ENCODE measurements around the gene ITSN2.

ITSN2 gene

GRCh38 chr2:24247164-24247563 is 113.2 kb downstream of the ITSN2 start:
- Histone ChIP-seq H3K4me1 (ENCODE audit: low read depth, poor library complexity, severe bottlenecking) (no peaks in the 10 kb centered on the region), H3K36me3 (ENCODE audit: insufficient read depth) (0 out of 2 replicates have a peak, but pooled peaks cover 4% of the 10 kb centered on the region), H3K27me3 (ENCODE audit: insufficient read depth, low read depth) (no peaks in the 10 kb centered on the region), H3K27ac (no peak overlapping the region), H3K79me2 (ENCODE audit: insufficient read depth, low read depth) (no peaks in the 10 kb centered on the region), H3K9ac (no peak overlapping the region), H3K4me2 (no peak overlapping the region), H4K20me1 (ENCODE audit: insufficient read depth) (no peaks in the 10 kb centered on the region), H3K4me3 (IDR thresholded peaks at IDR 0.05; ENCODE audit: insufficient read depth, low read depth, low read length) (no peak overlapping the region), H2AFZ (ENCODE audit: low read depth) (no peak overlapping the region)
- no peak for TF ChIP-seq CTCF (conservative IDR thresholded peaks at IDR 0.05; ENCODE audit: low read depth, low read length)

GRCh38 chr2:24245986-24246776 is 114.2 kb downstream of the ITSN2 start:
- TF ChIP-seq CTCF (conservative IDR thresholded peaks at IDR 0.05; ENCODE audit: low read depth, low read length), result no peak
- H3K36me3 ChIP-seq (ENCODE audit: insufficient read depth), result 0 out of 2 replicates have a peak, but pooled peaks cover 4% of the 10 kb centered on the region
- no peak overlapping the region for H2AFZ ChIP-seq (ENCODE audit: low read depth)
- no peaks in the 10 kb centered on the region for H3K27me3 ChIP-seq (ENCODE audit: insufficient read depth, low read depth)
- H3K79me2 ChIP-seq (ENCODE audit: insufficient read depth, low read depth), result no peaks in the 10 kb centered on the region
- H3K4me1 ChIP-seq (ENCODE audit: low read depth, poor library complexity, severe bottlenecking), result no peaks in the 10 kb centered on the region
- H3K4me3 ChIP-seq (IDR thresholded peaks at IDR 0.05; ENCODE audit: insufficient read depth, low read depth, low read length), result no peak overlapping the region
- H3K4me2 ChIP-seq, result no peak overlapping the region
- no peak overlapping the region for H3K27ac ChIP-seq
- H3K9ac ChIP-seq, result no peak overlapping the region
- H4K20me1 ChIP-seq (ENCODE audit: insufficient read depth), result no peaks in the 10 kb centered on the region

GRCh38 chr2:24241528-24241927 is 118.8 kb downstream of the ITSN2 start:
- Histone ChIP-seq H3K36me3 (ENCODE audit: insufficient read depth) (no peaks in the 10 kb centered on the region), H2AFZ (ENCODE audit: low read depth) (no peak overlapping the region), H3K27me3 (ENCODE audit: insufficient read depth, low read depth) (no peaks in the 10 kb centered on the region), H3K9ac (no peak overlapping the region), H3K4me2 (no peak overlapping the region), H4K20me1 (ENCODE audit: insufficient read depth) (no peaks in the 10 kb centered on the region), H3K4me3 (IDR thresholded peaks at IDR 0.05; ENCODE audit: insufficient read depth, low read depth, low read length) (no peak overlapping the region), H3K79me2 (ENCODE audit: insufficient read depth, low read depth) (no peaks in the 10 kb centered on the region), H3K4me1 (ENCODE audit: low read depth, poor library complexity, severe bottlenecking) (no peaks in the 10 kb centered on the region), H3K27ac (no peak overlapping the region)
- no peak for TF ChIP-seq CTCF (conservative IDR thresholded peaks at IDR 0.05; ENCODE audit: low read depth, low read length)

GRCh38 chr2:24239553-24239952 is 120.8 kb downstream of the ITSN2 start:
- H2AFZ ChIP-seq (ENCODE audit: low read depth), result no peak overlapping the region
- H3K36me3 ChIP-seq (ENCODE audit: insufficient read depth), result no peaks in the 10 kb centered on the region
- no peak for TF ChIP-seq CTCF (conservative IDR thresholded peaks at IDR 0.05; ENCODE audit: low read depth, low read length)

More at GRCh38 chr2:24239553-24239952, 120.8 kb downstream of the ITSN2 start:
- no peaks in the 10 kb centered on the region for H3K27me3 ChIP-seq (ENCODE audit: insufficient read depth, low read depth)
- no peaks in the 10 kb centered on the region for H4K20me1 ChIP-seq (ENCODE audit: insufficient read depth)
- H3K27ac ChIP-seq, result no peak overlapping the region
- H3K9ac ChIP-seq, result no peak overlapping the region
- no peak overlapping the region for H3K4me3 ChIP-seq (IDR thresholded peaks at IDR 0.05; ENCODE audit: insufficient read depth, low read depth, low read length)
- no peak overlapping the region for H3K4me2 ChIP-seq
- H3K4me1 ChIP-seq (ENCODE audit: low read depth, poor library complexity, severe bottlenecking), result no peaks in the 10 kb centered on the region
- no peaks in the 10 kb centered on the region for H3K79me2 ChIP-seq (ENCODE audit: insufficient read depth, low read depth)

Data from KMS-11 (cell line).